Activated CD4-positive, alpha-beta T cell treated with anti-CD3 and anti-CD28 coated beads, Interleukin-2, amount 10 ng/mL, durations not matched to agents 7 days and 5 days (primary cell): ENCODE results near the gene SH3RF1. TPM values are rescaled to one million over a fixed set of nuclear protein-coding genes. Genes with fewer than 3 reads are reported as not detected.

Experiments
- CTCF ChIA-PET: fragments of 350-600 bp; sonication (Branson Sonifier 250); formaldehyde crosslinking; loops from one replicate; lab custom pipeline; 2021; ENCODE audit warnings: antibody characterized with exemption; lab: Charles Lee
- POLR2A ChIA-PET: fragments of 350-600 bp; sonication (Branson Sonifier 250); formaldehyde crosslinking; loops from one replicate; lab custom pipeline; 2021; ENCODE audit warnings: antibody characterized with exemption; lab: Charles Lee
- DNase-seq: peaks from one replicate; pipeline ENCODE4 v3.0.0-alpha.2; 2020
- H3K27ac Mint-ChIP-seq: one replicate; pipeline ENCODE4 v1.8.0; 2021; ENCODE audit warnings: mild to moderate bottlenecking, moderate library complexity, mixed read lengths
- H3K27me3 Mint-ChIP-seq: one replicate; pipeline ENCODE4 v1.8.0; 2021; ENCODE audit warnings: mixed read lengths
- H3K36me3 Mint-ChIP-seq: one replicate; pipeline ENCODE4 v1.8.0; 2021; ENCODE audit warnings: low read depth, mixed read lengths
- H3K4me1 Mint-ChIP-seq: one replicate; pipeline ENCODE4 v1.8.0; 2021; ENCODE audit warnings: mixed read lengths
- H3K4me3 Mint-ChIP-seq: one replicate; pipeline ENCODE4 v1.8.0; 2021; ENCODE audit warnings: mild to moderate bottlenecking, moderate library complexity, mixed read lengths
- H3K9me3 Mint-ChIP-seq: one replicate; pipeline ENCODE4 v1.8.0; 2021; ENCODE audit warnings: mixed read lengths
- total RNA-seq, 2 experiments: library from RNA; stranded (reverse); gene quantifications; one replicate each; pipeline ENCODE4 v1.2.3, GENCODE V29; 2021

The SH3RF1 gene
- total RNA-seq, 2 experiments from 2014 or later: 0.17 TPM

DNA sequence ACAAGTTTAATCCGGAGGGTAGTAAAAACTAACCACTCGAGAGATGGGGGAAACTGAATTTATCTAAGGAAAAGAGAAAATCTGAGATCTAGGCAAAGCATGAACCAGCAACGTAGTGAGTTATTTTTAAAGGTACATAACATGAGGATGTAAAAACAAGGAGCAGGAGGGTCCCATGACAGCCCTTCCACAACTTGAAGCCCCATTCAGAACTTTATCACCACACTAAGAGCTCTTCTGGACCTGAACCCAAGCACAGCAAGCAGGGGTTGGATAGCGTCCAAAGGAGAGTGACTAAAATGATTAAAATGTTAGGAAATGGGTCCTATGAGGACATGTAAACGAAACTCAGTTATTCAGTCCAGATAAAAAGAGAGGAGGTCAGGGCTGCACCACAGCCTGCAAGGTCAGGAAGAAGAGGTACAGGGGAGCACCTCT, 16.2 kb downstream of the SH3RF1 start:
- Mint-ChIP-seq H3K27me3 (peaks cover 32% of the 10 kb centered on the region), H3K36me3 (no peaks in the 10 kb centered on the region), H3K4me3 (no peak overlapping the region), H3K27ac (no peak overlapping the region), H3K9me3 (no peaks in the 10 kb centered on the region), H3K4me1 (no peaks in the 10 kb centered on the region)
- DNase-seq: no peak
- POLR2A ChIA-PET: no interaction called here
- CTCF ChIA-PET: interaction anchor here (1.6 kb wide), 1 partner anchor 7 kb away, joined by 4 read pairs; no protein-coding TSS in a partner anchor

DNA sequence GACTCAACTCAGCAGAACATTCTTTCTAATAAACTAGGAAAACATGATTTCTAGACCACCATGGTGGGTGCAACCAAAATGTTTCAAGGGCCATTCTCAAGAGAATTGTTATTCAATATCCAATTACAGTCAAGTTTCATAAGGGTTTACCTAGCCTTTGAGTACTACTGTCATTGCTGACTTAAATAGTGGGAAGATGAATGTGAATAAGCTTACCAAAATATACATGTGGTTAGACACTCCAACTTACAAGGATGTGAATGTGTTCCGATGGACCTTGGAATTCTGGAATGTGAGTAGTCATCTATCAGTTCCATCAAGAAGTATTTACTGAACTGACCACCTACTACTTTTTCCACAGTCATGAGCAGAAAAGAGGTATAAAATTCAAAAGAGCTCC, 16.9 kb downstream of the SH3RF1 start:
- Mint-ChIP-seq H3K36me3 (no peaks in the 10 kb centered on the region), H3K27ac (no peak overlapping the region), H3K9me3 (no peaks in the 10 kb centered on the region), H3K27me3 (peaks cover 29% of the 10 kb centered on the region), H3K4me1 (no peaks in the 10 kb centered on the region), H3K4me3 (no peak overlapping the region)
- no peak for DNase-seq
- ChIA-PET POLR2A (no interaction called here), CTCF (no interaction called here)

DNA sequence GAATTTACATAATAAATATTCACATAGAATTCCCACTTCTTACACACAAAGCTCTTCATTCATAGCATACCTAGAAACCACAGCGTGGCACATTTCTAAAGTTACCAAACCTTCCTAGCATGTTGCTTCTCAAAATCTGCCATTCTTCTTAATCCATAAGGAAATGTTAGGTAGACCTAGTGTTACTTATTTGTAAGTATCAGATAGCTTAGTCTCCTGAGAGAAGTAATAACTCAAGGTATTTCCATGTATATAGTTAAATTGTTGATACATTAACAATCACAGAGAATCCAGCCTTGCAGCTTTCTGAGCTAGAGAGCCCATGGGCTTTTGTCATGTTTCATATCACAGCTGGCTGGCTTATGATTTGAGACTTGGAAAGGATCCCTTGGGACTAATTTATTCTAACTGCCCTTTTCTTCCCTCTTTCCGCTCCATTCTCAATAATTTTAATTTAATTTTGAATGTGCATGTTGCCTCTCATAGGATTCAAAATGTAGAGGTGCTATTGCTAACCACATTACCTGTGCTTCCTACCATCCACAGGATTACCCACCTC, 17.6 kb downstream of the SH3RF1 start:
- Mint-ChIP-seq H3K27ac (no peak overlapping the region), H3K9me3 (no peaks in the 10 kb centered on the region), H3K36me3 (no peaks in the 10 kb centered on the region), H3K4me3 (no peak overlapping the region), H3K4me1 (no peaks in the 10 kb centered on the region), H3K27me3 (peaks cover 27% of the 10 kb centered on the region)
- DNase-seq: no peak
- CTCF ChIA-PET: no interaction called here
- POLR2A ChIA-PET: no interaction called here

- peaks cover 20% of the 10 kb centered on the region for H3K27me3 Mint-ChIP-seq
Measured at GRCh38 chr4:169252339-169253112, 18.2 kb downstream of the SH3RF1 start.

GRCh38 chr4:169251291-169252235, 19.2 kb downstream of the SH3RF1 start:
- no peaks in the 10 kb centered on the region for H3K4me1 Mint-ChIP-seq
- DNase-seq: no peak
- H3K27ac Mint-ChIP-seq: no peak overlapping the region
- ChIA-PET CTCF (no interaction called here), POLR2A (no interaction called here)
- no peaks in the 10 kb centered on the region for H3K9me3 Mint-ChIP-seq
- H3K27me3 Mint-ChIP-seq: peaks cover 17% of the 10 kb centered on the region
- H3K4me3 Mint-ChIP-seq: no peak overlapping the region
- no peaks in the 10 kb centered on the region for H3K36me3 Mint-ChIP-seq

More at GRCh38 chr4:169252339-169253112, 18.2 kb downstream of the SH3RF1 start:
- POLR2A ChIA-PET: no interaction called here
- CTCF ChIA-PET: no interaction called here
- Mint-ChIP-seq H3K4me1 (no peaks in the 10 kb centered on the region), H3K36me3 (no peaks in the 10 kb centered on the region), H3K4me3 (no peak overlapping the region), H3K9me3 (no peaks in the 10 kb centered on the region), H3K27ac (no peak overlapping the region)
- no peak for DNase-seq

GRCh38 chr4:169250796-169251195, 20.0 kb downstream of the SH3RF1 start:
- Mint-ChIP-seq H3K9me3 (no peaks in the 10 kb centered on the region), H3K4me3 (no peak overlapping the region), H3K4me1 (no peaks in the 10 kb centered on the region), H3K36me3 (no peaks in the 10 kb centered on the region), H3K27ac (no peak overlapping the region), H3K27me3 (peaks cover 19% of the 10 kb centered on the region)
- no peak for DNase-seq
- ChIA-PET POLR2A (no interaction called here), CTCF (no interaction called here)

DNA sequence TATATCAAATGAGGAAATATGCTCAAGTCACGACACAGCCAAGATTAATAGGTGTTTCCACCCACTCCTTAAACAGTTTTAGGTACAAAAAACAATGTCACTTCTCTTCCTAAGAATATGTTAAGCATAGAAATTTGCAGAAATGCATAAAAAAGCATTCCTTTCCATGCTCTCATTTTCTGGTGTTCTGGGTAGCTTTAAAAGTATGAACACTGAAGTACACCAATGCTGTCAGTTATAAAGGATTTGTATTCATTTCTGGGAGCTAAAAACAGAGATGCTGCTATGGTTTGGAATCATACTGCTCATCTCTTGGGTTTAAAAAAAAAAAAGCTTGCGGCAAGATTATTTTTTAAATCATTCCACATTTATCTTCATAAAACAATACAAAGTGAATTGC, 20.8 kb downstream of the SH3RF1 start:
- Mint-ChIP-seq H3K36me3 (no peaks in the 10 kb centered on the region), H3K27me3 (peaks cover 19% of the 10 kb centered on the region), H3K9me3 (no peaks in the 10 kb centered on the region), H3K27ac (no peak overlapping the region), H3K4me1 (no peaks in the 10 kb centered on the region), H3K4me3 (no peak overlapping the region)
- ChIA-PET CTCF (no interaction called here), POLR2A (no interaction called here)
- DNase-seq: no peak

- Mint-ChIP-seq H3K4me3 (no peak overlapping the region), H3K9me3 (no peaks in the 10 kb centered on the region), H3K27ac (no peak overlapping the region), H3K36me3 (no peaks in the 10 kb centered on the region), H3K27me3 (peaks cover 17% of the 10 kb centered on the region), H3K4me1 (no peaks in the 10 kb centered on the region)
- POLR2A ChIA-PET: no interaction called here
- DNase-seq: no peak
- CTCF ChIA-PET: no interaction called here
Measured at GRCh38 chr4:169249214-169249973, 21.4 kb downstream of the SH3RF1 start.

DNA sequence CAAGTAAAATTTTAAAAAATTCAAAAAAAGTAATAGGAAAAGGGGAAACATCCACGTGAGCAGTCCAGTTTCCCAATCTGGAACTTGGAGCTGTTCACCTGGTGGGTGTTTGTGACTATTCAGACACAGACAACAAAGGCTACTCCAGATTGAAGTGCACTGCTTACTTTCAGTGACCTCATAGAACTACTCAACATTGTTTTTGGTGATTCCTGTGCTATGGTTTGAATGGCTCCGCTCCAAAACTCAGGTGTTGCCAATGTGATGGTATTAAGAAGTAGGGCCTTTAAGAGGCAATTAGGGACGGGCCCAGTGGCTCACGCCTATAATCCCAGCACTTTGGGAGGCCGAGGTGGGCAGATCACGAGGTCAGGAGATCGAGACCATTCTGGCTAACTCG, 22.1 kb downstream of the SH3RF1 start:
- Mint-ChIP-seq H3K4me1 (no peaks in the 10 kb centered on the region), H3K27me3 (peaks cover 12% of the 10 kb centered on the region), H3K27ac (no peak overlapping the region), H3K9me3 (no peaks in the 10 kb centered on the region), H3K4me3 (no peak overlapping the region), H3K36me3 (no peaks in the 10 kb centered on the region)
- CTCF ChIA-PET: no interaction called here
- DNase-seq: no peak
- POLR2A ChIA-PET: no interaction called here

DNA sequence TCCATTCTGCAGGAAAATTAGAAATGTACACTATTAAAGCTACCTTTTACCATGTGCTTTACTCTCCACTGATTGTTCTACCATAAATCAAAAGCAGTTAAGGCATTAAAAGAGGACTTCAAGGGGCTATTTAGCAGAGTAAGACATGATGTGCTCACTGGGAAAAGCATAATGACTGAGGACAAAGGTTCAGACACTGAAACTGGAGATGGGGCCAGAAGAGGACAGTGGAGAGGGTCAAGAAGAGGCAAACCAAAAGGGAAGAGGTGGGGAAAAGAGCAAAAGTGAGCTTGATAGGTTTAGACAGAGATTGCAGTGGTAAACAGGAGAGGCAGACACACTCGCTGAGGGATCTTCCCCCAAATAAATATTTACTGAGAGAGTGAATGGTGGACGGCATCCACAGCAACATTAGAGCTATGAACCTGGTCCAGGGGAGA, 23.8 kb downstream of the SH3RF1 start:
- peaks cover 9% of the 10 kb centered on the region for H3K27me3 Mint-ChIP-seq
- no peak overlapping the region for H3K27ac Mint-ChIP-seq
- ChIA-PET POLR2A (no interaction called here), CTCF (interaction anchor here (1.5 to 1.7 kb wide), 2 partner anchors 9 to 13 kb away, joined by 4 read pairs; no protein-coding TSS in a partner anchor)
- no peaks in the 10 kb centered on the region for H3K36me3 Mint-ChIP-seq
- DNase-seq: no peak
- H3K4me3 Mint-ChIP-seq: no peak overlapping the region
- H3K4me1 Mint-ChIP-seq: no peaks in the 10 kb centered on the region
- no peaks in the 10 kb centered on the region for H3K9me3 Mint-ChIP-seq

GRCh38 chr4:169246279-169246678, 24.5 kb downstream of the SH3RF1 start:
- H3K4me1 Mint-ChIP-seq: no peaks in the 10 kb centered on the region
- POLR2A ChIA-PET: no interaction called here
- no peak overlapping the region for H3K27ac Mint-ChIP-seq
- H3K9me3 Mint-ChIP-seq: no peaks in the 10 kb centered on the region
- H3K27me3 Mint-ChIP-seq: peaks cover 9% of the 10 kb centered on the region
- H3K4me3 Mint-ChIP-seq: no peak overlapping the region
- CTCF ChIA-PET: interaction anchor here (1.7 kb wide), 1 partner anchor 14 kb away, joined by 4 read pairs; no protein-coding TSS in a partner anchor
- H3K36me3 Mint-ChIP-seq: no peaks in the 10 kb centered on the region
- DNase-seq: no peak

DNA sequence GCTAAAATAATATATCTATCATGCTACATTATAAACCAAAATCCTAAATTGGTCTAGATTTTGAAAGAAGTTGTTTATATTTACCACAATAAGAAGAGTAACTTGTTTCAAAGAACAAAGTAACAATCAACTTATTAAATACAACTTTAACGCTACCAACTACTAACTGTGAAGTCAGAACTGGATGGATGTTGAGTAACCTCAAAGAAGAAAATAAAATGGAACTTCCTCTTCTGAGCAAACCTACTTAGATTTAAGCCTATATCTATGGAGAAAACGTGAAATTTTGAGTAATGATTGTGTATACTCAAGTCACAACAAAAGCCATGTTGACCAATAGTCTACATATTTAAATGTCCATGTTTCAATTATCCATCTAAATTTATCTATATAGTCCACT, 25.7 kb downstream of the SH3RF1 start:
- POLR2A ChIA-PET: no interaction called here

More for the DNA sequence above, 25.7 kb downstream of the SH3RF1 start:
- Mint-ChIP-seq H3K27me3 (peaks cover 7% of the 10 kb centered on the region), H3K36me3 (no peaks in the 10 kb centered on the region), H3K4me1 (no peaks in the 10 kb centered on the region), H3K9me3 (no peaks in the 10 kb centered on the region), H3K27ac (no peak overlapping the region), H3K4me3 (no peak overlapping the region)
- CTCF ChIA-PET: no interaction called here
- DNase-seq: no peak
